CD4-positive, alpha-beta T cell treated with Interleukin-10 for 1 hour (primary cell): Measurements from ENCODE around the gene SLIT1.

ENCODE experiments used
- DNase-seq: peaks from one replicate; pipeline ENCODE4 v3.0.0-alpha.2; 2020

The SLIT1 gene

GRCh38 chr10:97185326-97186058, at the start of gene SLIT1:
Gene SLIT1, minus strand, starts transcription at chr10:97185959. Its CDS starts 285 bp downstream, at chr10:97185674.
- DNase-seq: no peak

GRCh38 chr10:97235353-97235752, 49.6 kb upstream of the SLIT1 start:
- no peak for DNase-seq

- DNase-seq: peak; percentile 23
Measured at GRCh38 chr10:97234400-97234799, 48.6 kb upstream of the SLIT1 start.

- DNase-seq: no peak
Measured at GRCh38 chr10:97230146-97230545, 44.4 kb upstream of the SLIT1 start.

- no peak for DNase-seq
Measured at GRCh38 chr10:97229322-97230015, 43.7 kb upstream of the SLIT1 start.

DNA sequence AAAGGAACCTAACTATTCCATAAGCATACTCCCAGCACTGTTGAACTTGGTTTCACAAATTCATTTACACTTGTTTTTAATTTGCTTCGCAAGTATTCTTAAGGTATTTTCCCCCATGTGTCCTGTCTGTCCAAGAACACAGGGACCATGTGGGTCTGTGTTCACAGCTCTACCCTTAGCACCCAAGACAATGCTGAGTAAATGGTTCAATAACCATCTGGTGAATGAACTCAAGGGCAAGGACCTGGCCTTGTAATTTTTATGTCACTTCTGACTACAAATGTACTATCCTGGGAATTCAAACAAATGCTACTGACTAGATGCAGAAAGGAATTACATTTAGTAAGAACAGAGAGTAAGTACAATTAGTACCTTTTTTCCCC, 43.0 kb upstream of the SLIT1 start:
- no peak for DNase-seq

GRCh38 chr10:97228130-97228774, 42.5 kb upstream of the SLIT1 start:
- DNase-seq: no peak

DNA sequence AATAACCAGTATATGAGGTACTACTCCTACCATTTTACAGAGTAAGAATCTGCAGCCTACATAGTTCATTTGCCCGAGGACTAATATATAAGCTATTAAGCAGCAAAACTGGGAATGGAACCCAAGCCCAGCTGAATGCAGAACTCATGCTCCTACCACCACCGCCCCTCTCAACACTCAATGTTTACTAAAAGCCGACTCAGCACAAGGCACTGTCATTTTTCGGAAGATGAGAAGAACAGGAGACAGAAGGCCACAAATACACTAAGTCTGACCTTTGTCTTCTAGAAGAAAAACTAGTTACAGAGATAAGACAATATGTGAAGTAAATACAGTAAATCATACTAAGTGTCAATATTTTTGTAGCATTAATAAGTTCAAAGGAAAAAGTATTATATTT, 40.6 kb upstream of the SLIT1 start:
- DNase-seq: no peak

DNA sequence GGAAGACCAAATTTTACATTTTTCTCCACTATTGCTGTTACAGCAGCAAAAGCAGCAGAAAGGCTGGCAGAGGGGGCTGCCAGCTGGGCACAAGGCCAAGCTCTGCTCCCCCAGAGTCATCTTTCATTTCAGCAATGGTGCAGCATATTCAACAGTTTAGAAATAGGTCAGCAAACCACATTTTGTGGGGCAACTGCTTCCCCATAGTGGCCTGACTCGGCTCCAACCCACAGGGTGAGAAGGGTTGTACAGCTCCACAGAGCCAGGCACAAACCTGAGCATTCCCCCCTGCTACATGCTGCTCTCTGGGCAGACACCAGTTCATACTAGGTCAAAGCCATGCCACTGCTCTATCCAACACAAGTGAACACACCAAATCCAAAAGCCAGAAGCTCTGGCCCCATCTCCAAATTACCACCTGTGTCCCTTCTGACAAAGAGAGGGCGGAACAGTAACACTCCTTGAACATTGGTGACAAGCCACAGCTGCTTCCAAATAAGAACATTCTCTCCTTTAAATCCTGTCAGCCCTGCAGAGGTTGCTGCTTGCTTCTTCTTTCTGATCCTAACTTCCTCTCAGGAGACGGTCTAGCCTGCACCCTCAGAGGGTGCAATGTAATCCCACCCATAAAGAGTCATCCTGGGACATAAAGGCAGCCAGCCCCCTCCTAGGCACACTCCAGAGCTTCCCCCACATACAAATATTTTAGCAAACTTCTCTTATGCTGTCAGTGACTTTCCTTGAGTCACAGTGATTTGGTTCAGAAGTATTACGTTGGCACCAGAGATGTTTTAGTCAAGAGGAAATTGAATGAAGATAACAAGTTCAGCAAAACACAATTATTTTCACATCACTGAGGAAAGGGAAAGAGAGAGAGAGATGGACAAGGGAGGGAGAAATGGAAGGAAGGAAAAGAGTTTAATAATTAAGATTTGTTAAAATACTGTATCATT, 39.0 kb upstream of the SLIT1 start:
- DNase-seq: no peak

DNA sequence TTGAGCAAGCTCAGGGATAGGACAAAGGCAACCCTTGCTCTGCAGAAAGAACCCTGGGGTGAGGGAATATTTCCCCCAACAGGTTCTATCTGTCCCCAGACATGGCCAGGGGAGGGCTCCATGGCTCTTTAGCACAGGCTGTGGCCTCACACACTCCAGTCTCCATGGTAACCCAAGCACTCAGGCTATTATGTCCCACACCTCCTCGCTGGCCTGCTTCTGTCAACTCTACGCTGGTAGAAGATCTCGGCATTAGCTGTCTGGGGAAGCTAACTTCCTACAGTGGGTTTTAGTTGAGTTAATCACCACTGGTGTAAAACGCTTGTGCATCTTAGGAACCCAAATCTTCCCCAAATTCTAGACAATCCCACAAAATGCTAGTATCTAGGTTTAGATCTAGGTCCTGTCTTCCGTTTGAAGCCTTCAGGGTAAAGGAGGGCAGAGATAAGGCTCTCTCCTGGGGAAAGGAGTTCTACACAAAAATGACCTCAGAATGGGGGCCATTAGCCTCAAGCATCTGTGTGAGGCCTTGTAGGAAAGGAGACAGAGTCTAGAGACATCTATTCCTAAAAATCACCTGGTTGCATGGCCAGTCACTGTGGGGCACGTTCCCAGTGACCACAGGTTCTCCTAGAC, 36.7 kb upstream of the SLIT1 start:
- no peak for DNase-seq

DNA sequence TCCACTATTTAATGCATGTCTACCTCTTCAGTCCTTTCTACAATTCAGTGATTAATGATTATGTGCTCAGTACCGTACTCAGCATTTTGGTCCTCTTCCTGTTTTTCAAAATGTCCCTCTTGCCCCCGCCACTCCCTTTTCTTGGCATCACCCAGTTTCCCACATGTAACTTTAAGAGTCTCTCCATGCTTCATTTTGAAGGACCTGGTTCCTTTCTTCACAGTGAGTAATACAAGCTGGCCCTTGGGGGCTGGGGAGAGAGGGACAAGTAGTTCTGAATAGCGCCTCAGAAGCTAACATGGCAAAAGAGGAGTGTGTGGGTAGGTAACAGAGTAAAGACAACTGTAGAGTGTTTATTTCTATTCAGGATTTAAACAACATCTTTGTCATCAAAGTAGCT, 34.6 kb upstream of the SLIT1 start:
- DNase-seq: no peak

DNA sequence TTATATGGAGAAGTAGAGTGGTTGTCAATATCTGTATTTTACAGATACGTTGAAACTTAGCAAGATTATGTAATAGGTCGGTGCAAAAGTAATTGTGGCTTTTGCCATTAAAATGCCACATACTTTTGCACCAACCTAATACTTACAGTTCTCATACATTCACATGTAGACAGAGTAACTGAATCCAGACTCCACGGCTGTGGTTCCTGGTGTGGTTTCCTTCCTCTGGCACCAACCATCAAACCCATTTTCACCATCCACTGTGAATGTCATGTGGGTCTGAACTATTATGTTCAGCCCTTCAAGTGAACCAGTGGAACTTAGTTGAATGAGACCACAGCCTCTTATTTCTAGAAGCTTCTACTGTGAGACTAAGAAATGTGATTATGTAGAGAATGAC, 31.5 kb upstream of the SLIT1 start:
- no peak for DNase-seq

DNA sequence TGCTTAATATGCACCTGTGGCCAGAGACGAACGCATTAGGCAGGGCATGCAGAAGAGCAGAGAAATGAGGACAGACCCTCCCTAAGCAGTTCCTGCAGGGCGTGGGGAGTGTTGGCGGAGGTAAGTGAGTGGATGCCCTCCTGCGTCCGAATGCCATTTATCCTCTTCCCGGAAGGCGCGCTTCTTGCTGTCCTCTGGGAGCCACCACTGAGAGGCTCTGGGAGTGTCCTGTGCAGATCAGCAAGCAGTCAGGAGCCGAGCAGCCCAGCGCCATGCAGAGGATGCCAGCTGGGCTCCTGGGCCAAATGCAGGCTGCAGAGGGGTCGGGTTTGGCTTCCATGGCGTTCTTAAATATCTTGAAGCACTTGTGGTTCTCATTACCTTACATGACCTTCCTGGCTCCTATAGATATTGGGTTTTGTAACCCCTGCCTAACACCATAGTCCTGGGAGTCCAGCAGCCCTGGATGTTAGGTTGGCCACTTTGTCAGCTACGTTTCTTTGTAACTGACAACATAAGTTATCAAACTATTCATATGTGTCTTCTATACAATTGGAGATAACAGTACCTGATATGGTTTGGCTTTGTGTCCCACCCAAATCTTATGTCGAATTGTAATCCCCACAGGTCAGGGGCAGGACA, 30.0 kb upstream of the SLIT1 start:
- DNase-seq: no peak

GRCh38 chr10:97213431-97213830, 27.7 kb upstream of the SLIT1 start:
- DNase-seq: no peak

GRCh38 chr10:97211229-97211628, 25.5 kb upstream of the SLIT1 start:
- DNase-seq: no peak

- DNase-seq: peak; percentile 66
Measured at GRCh38 chr10:97210543-97210960, 24.8 kb upstream of the SLIT1 start.

GRCh38 chr10:97207756-97208346, 22.1 kb upstream of the SLIT1 start:
- no peak for DNase-seq

GRCh38 chr10:97207131-97207530, 21.4 kb upstream of the SLIT1 start:
- DNase-seq: no peak

GRCh38 chr10:97204826-97205679, 19.3 kb upstream of the SLIT1 start:
- no peak for DNase-seq

- DNase-seq: no peak
Measured at GRCh38 chr10:97203220-97203619, 17.5 kb upstream of the SLIT1 start.
